Measurements from ENCODE around the gene SYT7.

DNA sequence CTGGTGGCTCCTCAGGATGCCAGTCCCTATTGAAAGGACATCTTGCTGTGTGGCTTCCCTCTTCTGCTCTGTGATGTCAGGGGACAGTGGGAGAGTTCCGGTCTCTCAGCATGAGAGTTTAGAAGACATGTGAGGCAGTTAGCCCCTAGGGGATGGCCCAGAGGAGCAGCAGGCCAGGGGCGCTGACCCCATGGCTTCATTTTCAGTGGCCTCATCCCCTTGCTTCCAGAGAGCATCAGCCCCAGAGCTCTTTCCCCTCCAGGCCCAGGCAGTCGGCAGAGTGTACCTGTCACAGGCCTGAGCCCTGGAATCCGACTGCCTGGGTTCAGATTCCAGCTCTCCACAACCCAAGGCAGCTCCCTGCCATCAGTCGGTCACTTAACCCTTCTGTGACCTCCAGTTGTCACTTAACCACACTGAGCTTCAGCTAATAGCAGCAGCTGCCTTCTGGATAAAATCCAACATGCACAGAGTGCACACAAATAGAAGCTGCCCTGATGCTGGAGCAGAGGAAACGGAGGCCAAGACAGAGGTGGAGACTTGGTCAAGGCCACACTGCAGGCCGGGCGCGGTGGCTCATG is 86.4 kb downstream of the SYT7 start:
- TF ChIP-seq, protein P1, sequence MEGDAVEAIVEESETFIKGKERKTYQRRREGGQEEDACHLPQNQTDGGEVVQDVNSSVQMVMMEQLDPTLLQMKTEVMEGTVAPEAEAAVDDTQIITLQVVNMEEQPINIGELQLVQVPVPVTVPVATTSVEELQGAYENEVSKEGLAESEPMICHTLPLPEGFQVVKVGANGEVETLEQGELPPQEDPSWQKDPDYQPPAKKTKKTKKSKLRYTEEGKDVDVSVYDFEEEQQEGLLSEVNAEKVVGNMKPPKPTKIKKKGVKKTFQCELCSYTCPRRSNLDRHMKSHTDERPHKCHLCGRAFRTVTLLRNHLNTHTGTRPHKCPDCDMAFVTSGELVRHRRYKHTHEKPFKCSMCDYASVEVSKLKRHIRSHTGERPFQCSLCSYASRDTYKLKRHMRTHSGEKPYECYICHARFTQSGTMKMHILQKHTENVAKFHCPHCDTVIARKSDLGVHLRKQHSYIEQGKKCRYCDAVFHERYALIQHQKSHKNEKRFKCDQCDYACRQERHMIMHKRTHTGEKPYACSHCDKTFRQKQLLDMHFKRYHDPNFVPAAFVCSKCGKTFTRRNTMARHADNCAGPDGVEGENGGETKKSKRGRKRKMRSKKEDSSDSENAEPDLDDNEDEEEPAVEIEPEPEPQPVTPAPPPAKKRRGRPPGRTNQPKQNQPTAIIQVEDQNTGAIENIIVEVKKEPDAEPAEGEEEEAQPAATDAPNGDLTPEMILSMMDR (IDR thresholded peaks at IDR 0.05): no peak
- no peak for TF ChIP-seq POLR2A (IDR thresholded peaks at IDR 0.05)

Data from thyroid gland (tissue), 4 donors.